Activated T-cell treated with anti-CD3 and anti-CD28 coated beads, Interleukin-2, amount 50 U/mL, for 72 hours (primary cell): ENCODE data around the gene PPM1B. TPM values are rescaled to one million over a fixed set of nuclear protein-coding genes. Genes with fewer than 3 reads are reported as not detected.
"Not testable (repeated sequence)": the region's sequence is repeated elsewhere in the genome, so short reads cannot be mapped to it uniquely, and the experiment has no call there.

ENCODE experiments used
- ATAC-seq, 2 donors: fragments of 150-1000 bp; cut with Tn5 transposase; replicated peaks in 1 of 2; 2 replicates each; pipeline ENCODE4 v1.10.0; 2021; ENCODE audit warnings: moderate library complexity in 2 of 2, mild to moderate bottlenecking in 1 of 2
- DNase-seq, 2 donors: peaks; one replicate each; pipeline ENCODE4 v3.0.0; 2021 to 2022; ENCODE audit warnings: mixed read lengths in 1 of 2
- H3K27ac Mint-ChIP-seq: one replicate; pipeline ENCODE4 v1.8.0; 2022; ENCODE audit warnings: mild to moderate bottlenecking, moderate library complexity, mixed read lengths
- H3K27me3 Mint-ChIP-seq: one replicate; pipeline ENCODE4 v1.8.0; 2022; ENCODE audit warnings: low read depth, mixed read lengths
- H3K36me3 Mint-ChIP-seq, 2 donors: one replicate each; pipeline ENCODE4 v1.8.0; 2022; ENCODE audit warnings: mixed read lengths in 2 of 2, mild to moderate bottlenecking in 1 of 2; ENCODE audit not compliant: insufficient read depth in 2 of 2
- H3K4me1 Mint-ChIP-seq: one replicate; pipeline ENCODE4 v1.8.0; 2022; ENCODE audit warnings: low read depth, mixed read lengths
- H3K4me3 Mint-ChIP-seq, 2 donors: one replicate each; pipeline ENCODE4 v1.8.0; 2022; ENCODE audit warnings: mild to moderate bottlenecking in 2 of 2, mixed read lengths in 2 of 2, moderate library complexity in 2 of 2
- H3K9me3 Mint-ChIP-seq, 2 donors: one replicate each; pipeline ENCODE4 v1.8.0; 2022; ENCODE audit warnings: mixed read lengths in 2 of 2
- total RNA-seq, 2 donors: library from RNA; stranded (reverse); gene quantifications; one replicate each; pipeline ENCODE4 v1.2.3, GENCODE V29; 2022

PPM1B gene
- total RNA-seq, 2 donors from 2014 or later, result 47.6 to 60.1 TPM

GRCh38 chr2:44249269-44249668 lies 80.6 kb downstream of the PPM1B start:
- not testable (repeated sequence) for H3K4me1 Mint-ChIP-seq, DNase-seq, H3K27ac Mint-ChIP-seq, ATAC-seq, H3K9me3 Mint-ChIP-seq, H3K4me3 Mint-ChIP-seq, H3K36me3 Mint-ChIP-seq, H3K27me3 Mint-ChIP-seq

- H3K27ac Mint-ChIP-seq, result no peak overlapping the region
- no peaks in the 10 kb centered on the region for H3K4me1 Mint-ChIP-seq
These were observed 81.7 kb downstream of the PPM1B start for GRCh38 chr2:44250376-44250775.

GRCh38 chr2:44254023-44254422 lies 85.3 kb downstream of the PPM1B start:
- Mint-ChIP-seq H3K4me3 (no peak overlapping the region), H3K36me3 (peaks cover 3% of the 10 kb centered on the region in 2 donors), H3K4me1 (no peaks in the 10 kb centered on the region), H3K27me3 (no peaks in the 10 kb centered on the region), H3K27ac (no peak overlapping the region), H3K9me3 (peaks cover 0 to 2% of the 10 kb centered on the region in 2 donors)
- DNase-seq (no peak), ATAC-seq (no peak)

More at GRCh38 chr2:44250376-44250775, 81.7 kb downstream of the PPM1B start:
- DNase-seq (no peak), ATAC-seq (no peak)
- Mint-ChIP-seq H3K36me3 (peaks cover 2 to 3% of the 10 kb centered on the region in 2 donors), H3K4me3 (no peak overlapping the region), H3K9me3 (peaks cover 0 to 2% of the 10 kb centered on the region in 2 donors), H3K27me3 (no peaks in the 10 kb centered on the region)

GRCh38 chr2:44255704-44256103 lies 87.0 kb downstream of the PPM1B start:
- not testable (repeated sequence) for H3K27me3 Mint-ChIP-seq, H3K4me3 Mint-ChIP-seq, H3K4me1 Mint-ChIP-seq, ATAC-seq, H3K9me3 Mint-ChIP-seq, DNase-seq, H3K36me3 Mint-ChIP-seq, H3K27ac Mint-ChIP-seq

GRCh38 chr2:44257802-44258201 lies 89.1 kb downstream of the PPM1B start:
- H3K4me3 Mint-ChIP-seq, H3K9me3 Mint-ChIP-seq, ATAC-seq, DNase-seq, H3K27ac Mint-ChIP-seq, H3K36me3 Mint-ChIP-seq, H3K27me3 Mint-ChIP-seq, H3K4me1 Mint-ChIP-seq: not testable (repeated sequence)

- H3K4me1 Mint-ChIP-seq, result no peaks in the 10 kb centered on the region
- no peak overlapping the region for H3K4me3 Mint-ChIP-seq
- no peaks in the 10 kb centered on the region for H3K36me3 Mint-ChIP-seq
- ATAC-seq (no peak), DNase-seq (no peak)
- no peaks in the 10 kb centered on the region for H3K9me3 Mint-ChIP-seq
- no peak overlapping the region for H3K27ac Mint-ChIP-seq
- no peaks in the 10 kb centered on the region for H3K27me3 Mint-ChIP-seq
These were observed 98.7 kb downstream of the PPM1B start for GRCh38 chr2:44267269-44267795.

GRCh38 chr2:44267796-44268648 lies 99.3 kb downstream of the PPM1B start:
- Mint-ChIP-seq H3K36me3 (no peaks in the 10 kb centered on the region), H3K27me3 (no peaks in the 10 kb centered on the region), H3K4me3 (no peak overlapping the region), H3K27ac (no peak overlapping the region), H3K4me1 (no peaks in the 10 kb centered on the region), H3K9me3 (no peaks in the 10 kb centered on the region)
- no peak for DNase-seq
- no peak for ATAC-seq

- Mint-ChIP-seq H3K27ac (no peak overlapping the region), H3K4me1 (no peaks in the 10 kb centered on the region), H3K4me3 (no peak overlapping the region), H3K27me3 (no peaks in the 10 kb centered on the region), H3K36me3 (no peaks in the 10 kb centered on the region), H3K9me3 (no peaks in the 10 kb centered on the region)
- DNase-seq, result no peak
- no peak for ATAC-seq
These were observed 101.2 kb downstream of the PPM1B start for GRCh38 chr2:44269831-44270230.

- no peaks in the 10 kb centered on the region for H3K4me1 Mint-ChIP-seq
- no peaks in the 10 kb centered on the region for H3K36me3 Mint-ChIP-seq
- H3K4me3 Mint-ChIP-seq, result no peak overlapping the region
- DNase-seq (no peak), ATAC-seq (no peak)
- H3K27ac Mint-ChIP-seq, result no peak overlapping the region
- H3K27me3 Mint-ChIP-seq, result no peaks in the 10 kb centered on the region
- H3K9me3 Mint-ChIP-seq, result no peaks in the 10 kb centered on the region
These were observed 102.6 kb downstream of the PPM1B start for GRCh38 chr2:44271296-44271695.

GRCh38 chr2:44273076-44273475 lies 104.4 kb downstream of the PPM1B start:
- no peaks in the 10 kb centered on the region for H3K4me1 Mint-ChIP-seq
- no peaks in the 10 kb centered on the region for H3K9me3 Mint-ChIP-seq
- ATAC-seq (no peak), DNase-seq (no peak)
- no peak overlapping the region for H3K27ac Mint-ChIP-seq
- no peaks in the 10 kb centered on the region for H3K36me3 Mint-ChIP-seq
- H3K27me3 Mint-ChIP-seq, result no peaks in the 10 kb centered on the region
- H3K4me3 Mint-ChIP-seq, result no peak overlapping the region

- no peak overlapping the region for H3K4me3 Mint-ChIP-seq
- DNase-seq (no peak), ATAC-seq (no peak)
- no peak overlapping the region for H3K27ac Mint-ChIP-seq
- no peaks in the 10 kb centered on the region for H3K4me1 Mint-ChIP-seq
- no peaks in the 10 kb centered on the region for H3K36me3 Mint-ChIP-seq
- H3K9me3 Mint-ChIP-seq, result no peaks in the 10 kb centered on the region
- H3K27me3 Mint-ChIP-seq, result no peaks in the 10 kb centered on the region
These were observed 104.9 kb downstream of the PPM1B start for GRCh38 chr2:44273596-44273995.

- Mint-ChIP-seq H3K27me3 (no peaks in the 10 kb centered on the region), H3K4me3 (no peak overlapping the region), H3K36me3 (no peaks in the 10 kb centered on the region), H3K27ac (no peak overlapping the region), H3K9me3 (no peaks in the 10 kb centered on the region), H3K4me1 (no peaks in the 10 kb centered on the region)
- ATAC-seq (no peak), DNase-seq (no peak)
These were observed 107.2 kb downstream of the PPM1B start for GRCh38 chr2:44275927-44276303.

GRCh38 chr2:44277541-44277940 lies 108.9 kb downstream of the PPM1B start:
- no peaks in the 10 kb centered on the region for H3K36me3 Mint-ChIP-seq
- H3K27ac Mint-ChIP-seq, result no peak overlapping the region
- ATAC-seq, result no peak
- no peak overlapping the region for H3K4me3 Mint-ChIP-seq
- no peaks in the 10 kb centered on the region for H3K9me3 Mint-ChIP-seq
- no peaks in the 10 kb centered on the region for H3K27me3 Mint-ChIP-seq
- DNase-seq, result no peak
- no peaks in the 10 kb centered on the region for H3K4me1 Mint-ChIP-seq

- Mint-ChIP-seq H3K27ac (no peak overlapping the region), H3K36me3 (no peaks in the 10 kb centered on the region), H3K9me3 (no peaks in the 10 kb centered on the region), H3K4me3 (no peak overlapping the region), H3K27me3 (no peaks in the 10 kb centered on the region), H3K4me1 (no peaks in the 10 kb centered on the region)
- ATAC-seq (no peak), DNase-seq (no peak)
These were observed 112.2 kb downstream of the PPM1B start for GRCh38 chr2:44280869-44281268.
